Activated naive CD4-positive, alpha-beta T cell treated with anti-CD3 and anti-CD28 coated beads, Interleukin-2, amount 50 U/mL, for 72 hours (primary cell): Measurements from ENCODE around the gene RPS2. TPM values are rescaled to one million over a fixed set of nuclear protein-coding genes. Genes with fewer than 3 reads are reported as not detected.

Source experiments
- ATAC-seq, 2 donors: fragments of 150-1000 bp; cut with Tn5 transposase; 2 replicates each; pipeline ENCODE4 v1.10.0; 2021; ENCODE audit warnings: mild to moderate bottlenecking in 2 of 2, moderate library complexity in 2 of 2
- DNase-seq, 2 donors: peaks; one replicate each; pipeline ENCODE4 v3.0.0; 2021 to 2022; ENCODE audit warnings: low spot score in 2 of 2
- H3K27ac Mint-ChIP-seq, 2 donors: one replicate each; pipeline ENCODE4 v1.8.0; 2022; ENCODE audit warnings: mild to moderate bottlenecking in 2 of 2, mixed read lengths in 2 of 2
- H3K36me3 Mint-ChIP-seq, 2 donors: one replicate each; pipeline ENCODE4 v1.8.0; 2022; ENCODE audit warnings: mixed read lengths in 2 of 2
- H3K9me3 Mint-ChIP-seq, 2 donors: one replicate each; pipeline ENCODE4 v1.8.0; 2022; ENCODE audit warnings: mixed read lengths in 2 of 2
- total RNA-seq, 2 donors: library from RNA; stranded (reverse); gene quantifications; one replicate each; pipeline ENCODE4 v1.2.3, GENCODE V29; 2022

The RPS2 gene
- total RNA-seq, 2 donors from 2014 or later, result 5,211 to 5,668 TPM

GRCh38 chr16:2002406-2003230 lies 38.0 kb upstream of the RPS2 start:
- ATAC-seq, result no peak
- Mint-ChIP-seq H3K9me3 (no peaks in the 10 kb centered on the region), H3K27ac (no peak overlapping the region)

DNA sequence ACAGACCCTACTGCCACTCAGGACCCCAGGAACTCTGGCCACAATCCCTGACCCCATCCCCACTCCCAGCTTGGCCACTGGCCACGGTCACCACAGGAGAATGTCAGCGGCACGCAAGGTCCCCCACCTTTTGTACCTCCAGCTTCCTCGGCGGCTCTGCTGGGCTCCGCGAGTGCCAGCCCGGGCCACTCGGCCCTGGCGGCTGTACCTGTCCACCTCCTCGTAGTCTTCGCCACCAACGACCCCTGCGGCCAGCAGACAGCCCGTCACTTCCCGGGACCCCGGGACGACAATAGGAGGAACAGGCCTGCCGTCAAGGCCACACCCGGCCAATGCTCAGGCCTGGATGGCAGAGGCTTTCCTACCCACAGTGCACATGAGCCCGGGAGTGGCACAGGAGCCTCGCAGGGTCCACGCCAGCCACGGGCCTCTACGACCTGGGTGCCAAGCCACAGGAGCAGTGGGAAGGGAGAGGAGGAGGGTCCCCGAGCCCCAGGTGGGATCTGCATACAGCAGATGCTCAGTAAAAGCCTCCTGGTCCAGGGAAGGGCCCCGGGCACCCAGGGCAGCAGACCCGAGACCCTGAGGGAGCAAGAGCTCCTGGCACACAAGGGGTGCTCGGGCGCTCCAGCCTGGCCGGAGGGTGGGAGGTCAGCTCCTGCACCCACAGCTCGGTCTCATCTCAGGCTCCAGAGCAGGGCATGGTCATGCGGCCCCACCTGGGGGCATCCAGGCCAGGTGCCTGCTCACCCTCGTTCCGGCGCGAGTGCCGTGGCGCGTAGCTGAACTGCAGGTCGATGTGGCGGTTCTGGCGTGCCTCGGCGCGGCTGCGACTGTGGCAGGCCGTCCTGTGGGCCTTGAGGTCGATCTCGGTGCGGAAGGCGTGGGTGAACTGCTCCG lies 37.1 kb upstream of the RPS2 start:
- ATAC-seq, result no peak
- Mint-ChIP-seq H3K27ac (no peak overlapping the region), H3K9me3 (no peaks in the 10 kb centered on the region), H3K36me3 (peaks cover 0 to 6% of the 10 kb centered on the region in 2 donors)
- DNase-seq, result no peak

More at GRCh38 chr16:2002406-2003230, 38.0 kb upstream of the RPS2 start:
- peaks cover 3 to 8% of the 10 kb centered on the region in 2 donors for H3K36me3 Mint-ChIP-seq
- no peak for DNase-seq

DNA sequence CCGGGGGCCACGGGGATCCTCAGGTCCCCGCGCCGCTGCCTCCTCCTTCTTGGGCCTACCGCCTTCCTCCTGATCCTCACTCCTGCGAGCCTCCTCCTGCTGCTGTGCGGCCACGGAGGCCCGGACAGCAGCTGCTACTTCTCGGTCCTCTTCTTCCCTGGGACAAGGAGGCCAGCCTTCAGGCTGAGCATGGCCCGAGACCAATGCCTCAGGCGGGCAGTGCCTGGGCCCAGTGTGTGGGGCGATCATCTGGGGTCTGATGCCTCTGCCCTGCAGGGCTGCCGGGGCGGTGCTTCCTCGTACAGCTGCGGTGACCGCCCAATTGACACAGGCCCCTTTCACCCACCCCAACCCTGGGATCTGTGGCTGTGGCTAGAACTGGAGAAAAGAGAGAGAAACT lies 36.4 kb upstream of the RPS2 start:
- no peaks in the 10 kb centered on the region for H3K9me3 Mint-ChIP-seq
- peaks cover 0 to 6% of the 10 kb centered on the region in 2 donors for H3K36me3 Mint-ChIP-seq
- no peak overlapping the region for H3K27ac Mint-ChIP-seq
- ATAC-seq, result no peak
- DNase-seq, result no peak

DNA sequence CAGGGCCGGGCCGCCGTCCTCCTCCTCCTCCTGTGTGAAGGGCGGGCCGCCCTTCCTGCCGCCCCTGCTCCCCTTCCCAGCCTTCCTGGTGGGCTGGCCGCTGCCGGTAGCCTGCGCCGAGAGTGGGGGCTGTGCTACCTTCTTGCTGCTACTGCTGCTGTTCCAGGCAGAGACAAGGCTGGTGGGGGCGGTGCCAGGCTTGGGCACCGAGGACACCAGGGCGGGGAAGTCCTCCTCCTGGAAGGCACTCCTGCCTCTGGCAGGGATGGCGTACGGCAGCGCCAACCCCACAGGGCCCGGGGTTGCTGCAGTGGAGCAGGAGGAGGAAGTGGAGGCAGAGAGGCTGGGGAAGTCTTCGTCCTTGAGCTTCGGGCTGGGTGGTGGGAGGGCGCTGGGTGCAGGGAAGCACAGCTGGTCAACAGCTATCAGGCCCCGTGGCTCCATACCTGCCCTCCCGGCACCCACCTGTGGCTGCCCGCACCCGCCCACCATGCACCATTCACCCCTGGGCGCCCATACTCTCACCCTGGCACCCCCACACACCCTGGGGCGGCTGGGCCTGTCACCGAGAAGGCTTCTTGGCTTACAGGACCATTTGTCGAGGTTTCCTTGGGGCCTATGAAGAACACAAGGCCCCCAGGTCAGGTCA lies 35.4 kb upstream of the RPS2 start:
- Mint-ChIP-seq H3K36me3 (peaks cover 0 to 6% of the 10 kb centered on the region in 2 donors), H3K9me3 (no peaks in the 10 kb centered on the region), H3K27ac (no peak overlapping the region)
- ATAC-seq, result no peak
- no peak for DNase-seq

DNA sequence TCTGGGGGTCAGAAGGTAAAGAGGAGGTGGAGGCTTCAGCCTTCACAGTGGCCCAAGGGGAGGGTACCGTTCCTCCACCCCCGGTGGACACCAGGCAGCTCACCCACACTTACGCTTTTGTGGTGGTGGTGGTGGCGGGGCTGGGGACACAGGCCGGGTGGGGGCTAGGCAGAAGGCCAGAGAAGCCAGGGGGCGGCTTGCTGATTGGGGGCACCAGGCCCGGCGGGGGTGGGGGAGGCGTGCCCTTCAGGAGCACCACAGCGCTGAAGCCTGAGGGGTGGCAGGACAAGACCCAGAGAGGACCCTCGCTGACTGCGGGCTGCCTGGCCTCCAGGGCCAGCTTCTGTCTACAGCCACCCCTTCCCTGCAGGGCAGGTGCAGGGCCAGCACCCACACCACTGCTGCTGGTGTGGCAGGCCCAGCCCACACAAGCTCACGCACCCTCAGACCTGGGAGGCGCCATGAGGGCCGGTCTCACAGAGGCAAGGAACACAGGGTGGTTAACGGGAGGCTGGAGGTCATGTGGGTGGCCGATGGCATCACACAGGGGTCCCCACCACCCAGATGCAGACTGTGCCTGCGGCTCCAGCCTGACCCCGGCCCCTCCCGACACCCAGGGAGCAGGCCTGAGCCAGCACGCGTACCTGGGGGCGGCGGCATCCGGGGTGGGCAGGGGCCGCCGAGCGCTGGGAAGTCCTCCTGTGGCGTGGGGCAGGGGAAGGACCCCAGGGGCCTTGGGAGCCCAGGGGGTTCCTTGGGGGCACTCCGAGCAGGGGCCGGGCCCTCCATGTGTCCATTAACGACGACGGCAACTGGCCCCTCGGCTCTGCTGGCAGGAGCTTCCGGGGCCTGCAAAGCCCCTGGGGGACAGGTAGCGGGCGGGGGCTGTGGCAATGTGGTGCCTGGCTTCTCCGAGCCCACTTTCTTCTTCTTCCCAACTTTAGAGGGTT lies 34.5 kb upstream of the RPS2 start:
- H3K36me3 Mint-ChIP-seq, result peaks cover 0 to 6% of the 10 kb centered on the region in 2 donors
- no peaks in the 10 kb centered on the region for H3K9me3 Mint-ChIP-seq
- H3K27ac Mint-ChIP-seq, result no peak overlapping the region
- DNase-seq (no peak), ATAC-seq (no peak)

DNA sequence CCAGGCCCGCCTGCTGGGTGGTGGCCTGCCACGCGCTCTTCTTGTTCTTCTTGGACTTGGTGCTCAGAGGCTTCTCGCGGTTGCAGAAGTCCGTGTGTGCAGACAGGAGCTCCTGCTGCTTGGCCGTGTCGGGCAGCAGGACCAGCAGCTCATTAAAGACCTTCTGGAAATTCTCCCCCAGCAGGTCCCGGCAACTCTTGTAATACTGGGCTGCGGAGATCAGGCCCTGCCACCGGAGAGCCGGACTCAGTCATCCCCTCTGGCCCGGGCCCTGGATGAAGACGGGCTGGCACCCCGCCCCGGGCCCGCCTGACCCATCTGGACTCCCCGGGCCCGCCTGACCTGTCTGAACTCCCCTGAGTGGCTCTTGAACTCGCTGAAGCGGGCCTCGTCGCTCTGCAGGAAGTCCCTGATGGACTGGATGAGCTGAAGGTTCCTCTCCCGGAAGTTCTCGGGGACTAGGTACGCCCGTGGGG lies 33.8 kb upstream of the RPS2 start:
- no peak for DNase-seq
- H3K27ac Mint-ChIP-seq, result no peak overlapping the region
- ATAC-seq, result no peak
- H3K9me3 Mint-ChIP-seq, result no peaks in the 10 kb centered on the region
- H3K36me3 Mint-ChIP-seq, result peaks cover 0 to 6% of the 10 kb centered on the region in 2 donors

DNA sequence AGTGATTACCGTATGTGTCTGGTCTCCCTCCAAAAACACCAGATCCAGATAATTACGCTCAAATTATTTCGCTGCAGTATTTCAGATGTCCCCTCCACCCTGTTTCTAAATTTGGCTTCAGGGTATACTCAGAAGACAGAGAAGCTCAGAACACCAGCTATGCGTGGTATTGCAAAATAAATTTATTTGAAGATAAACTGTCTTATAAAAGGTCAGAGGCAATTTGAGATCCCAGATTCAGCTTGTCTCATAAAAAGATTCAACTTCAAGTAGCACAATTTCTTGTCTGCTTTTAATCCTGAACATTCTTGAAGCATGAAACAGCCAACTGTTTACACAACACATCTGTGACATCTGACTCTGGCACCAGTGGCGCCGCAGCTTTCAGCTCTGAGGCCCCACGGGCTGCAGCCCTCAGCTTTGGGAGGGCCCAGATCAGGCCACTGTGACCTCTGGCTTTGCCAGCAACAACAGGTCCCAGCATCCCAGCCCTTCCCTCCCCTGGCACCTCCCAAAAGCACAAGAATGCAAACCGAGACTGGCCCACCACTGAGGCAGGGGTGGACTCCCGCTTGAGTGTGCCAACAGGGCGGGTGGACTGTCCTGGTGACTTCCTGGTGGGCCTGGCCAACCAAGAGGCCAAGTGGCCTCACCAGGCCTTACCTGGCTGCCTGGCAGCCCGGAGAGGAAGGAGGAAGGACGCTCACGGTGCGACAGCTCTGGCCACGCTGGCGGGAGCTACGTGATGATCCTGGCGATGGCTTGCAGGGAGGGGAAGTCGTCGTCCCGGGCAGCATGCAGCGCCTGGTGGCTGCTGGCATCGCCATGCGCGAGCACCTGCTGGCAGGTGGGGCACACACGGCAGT lies 33.1 kb upstream of the RPS2 start:
- DNase-seq (no peak), ATAC-seq (no peak)
- Mint-ChIP-seq H3K36me3 (peaks cover 0 to 6% of the 10 kb centered on the region in 2 donors), H3K9me3 (no peaks in the 10 kb centered on the region), H3K27ac (no peak overlapping the region)

GRCh38 chr16:1993731-1994131 lies 29.1 kb upstream of the RPS2 start:
- peak overlapping the region in 1 of 2 donors; percentile 49 for H3K27ac Mint-ChIP-seq
- no peaks in the 10 kb centered on the region for H3K9me3 Mint-ChIP-seq
- H3K36me3 Mint-ChIP-seq, result peaks cover 3 to 6% of the 10 kb centered on the region in 2 donors
- ATAC-seq, result peak in 1 of 2 donors; percentile 17
- DNase-seq, result no peak

- no peak for DNase-seq
- H3K36me3 Mint-ChIP-seq, result peaks cover 0 to 6% of the 10 kb centered on the region in 2 donors
- no peaks in the 10 kb centered on the region for H3K9me3 Mint-ChIP-seq
- H3K27ac Mint-ChIP-seq, result no peak overlapping the region
- ATAC-seq, result no peak
Measured at GRCh38 chr16:1992704-1993317, 28.2 kb upstream of the RPS2 start.

GRCh38 chr16:1991948-1992703 lies 27.5 kb upstream of the RPS2 start:
- Mint-ChIP-seq H3K27ac (peak overlapping the region in 1 of 2 donors; percentile 39), H3K36me3 (peaks cover 0 to 6% of the 10 kb centered on the region in 2 donors), H3K9me3 (no peaks in the 10 kb centered on the region)
- ATAC-seq (peak; percentile 58 to 77), DNase-seq (peak; percentile 87 to 98)

DNA sequence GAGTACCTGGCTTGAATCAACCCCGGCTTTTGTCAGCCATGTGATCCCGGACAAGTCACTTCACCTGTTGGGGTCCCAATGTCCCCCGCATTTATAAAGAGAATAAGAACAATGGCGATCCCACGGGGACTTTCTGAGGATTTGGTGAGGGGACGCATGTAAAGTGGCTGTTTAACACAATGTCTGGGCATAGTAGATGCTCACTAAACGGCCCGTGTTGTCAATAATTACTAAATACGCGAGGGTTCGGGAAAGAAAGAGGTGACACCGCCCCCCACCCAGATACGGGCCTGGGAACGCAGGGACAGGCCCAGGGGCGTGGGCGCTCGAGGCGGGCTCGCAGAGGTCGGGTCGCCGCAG lies 26.9 kb upstream of the RPS2 start:
- DNase-seq (no peak), ATAC-seq (no peak)
- Mint-ChIP-seq H3K9me3 (no peaks in the 10 kb centered on the region), H3K36me3 (peaks cover 2 to 6% of the 10 kb centered on the region in 2 donors), H3K27ac (peak overlapping the region in 1 of 2 donors; percentile 39)

GRCh38 chr16:1991135-1991551 lies 26.5 kb upstream of the RPS2 start:
- H3K36me3 Mint-ChIP-seq, result peaks cover 6% of the 10 kb centered on the region in 2 donors
- DNase-seq (no peak), ATAC-seq (peak; percentile 28 to 68)
- peak overlapping the region in 1 of 2 donors; percentile 39 for H3K27ac Mint-ChIP-seq
- H3K9me3 Mint-ChIP-seq, result no peaks in the 10 kb centered on the region

DNA sequence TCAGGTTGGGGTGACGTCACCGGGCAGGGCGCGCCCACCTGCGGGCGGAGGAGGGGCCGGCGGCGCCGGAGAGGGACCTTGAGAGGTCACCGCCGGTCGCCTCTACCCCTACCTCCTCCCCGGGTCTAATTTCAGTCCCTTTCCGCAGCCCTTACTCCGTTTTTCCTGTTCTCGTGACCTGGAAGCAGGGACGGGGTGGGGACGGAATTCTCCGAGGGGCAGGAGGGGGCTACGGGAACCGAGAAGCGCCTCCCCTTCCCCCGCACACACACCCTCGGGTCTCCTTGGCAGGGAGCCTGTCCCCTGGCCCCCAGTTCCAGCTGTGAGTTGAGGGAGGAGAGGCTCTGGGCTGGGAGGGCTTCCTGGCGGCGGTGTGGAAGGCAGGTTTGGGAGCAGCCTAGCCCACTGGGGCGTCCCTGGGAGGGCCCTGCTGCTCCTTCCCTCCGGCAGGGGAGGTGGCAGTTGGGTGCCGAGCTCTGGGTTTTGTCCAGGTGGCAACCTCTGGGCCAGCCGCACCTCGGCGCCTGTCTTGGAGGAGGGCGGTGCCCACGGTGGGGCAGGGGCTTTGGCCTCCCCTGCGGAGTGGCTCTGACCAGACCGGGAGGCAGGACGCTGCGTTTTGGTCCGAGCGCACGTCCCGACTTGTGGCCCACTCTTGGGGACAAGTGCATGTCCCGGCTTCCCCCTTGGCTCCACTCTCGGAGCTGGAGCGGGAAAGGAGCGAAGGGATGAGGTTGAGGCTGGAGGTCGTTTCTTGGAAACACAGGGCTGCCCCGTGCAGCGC lies 25.9 kb upstream of the RPS2 start:
- DNase-seq (no peak), ATAC-seq (peak in 1 of 2 donors; percentile 2)
- Mint-ChIP-seq H3K36me3 (peaks cover 6% of the 10 kb centered on the region in 2 donors), H3K9me3 (no peaks in the 10 kb centered on the region), H3K27ac (peak overlapping the region in 1 of 2 donors; percentile 39)
